Right atrium auricular region (tissue), 2 donors: ENCODE measurements around the gene TRAM1L1. TPM values are rescaled to one million over a fixed set of nuclear protein-coding genes. Genes with fewer than 3 reads are reported as not detected.

Experiments used
- DNase-seq: peaks from one replicate; pipeline ENCODE4 v3.0.0-alpha.2; 2019; ENCODE audit warnings: low spot score
- H3K27ac ChIP-seq, 2 donors: fragments of 200-600 bp; sonication (generic); 1 replicate in 1 of 2; 2 replicates in 1 of 2; pipeline ENCODE4 v1.5.1; 2016 to 2019
- H3K27me3 ChIP-seq, 2 donors: fragments of 200-600 bp; sonication (generic); one replicate each; pipeline versions ENCODE4 v1.5.1 to v1.6.0; 2017 to 2019
- H3K36me3 ChIP-seq: fragments of 200-600 bp; sonication (generic); one replicate; pipeline ENCODE4 v1.5.1; 2016
- H3K4me1 ChIP-seq, 2 donors: fragments of 200-600 bp; sonication (generic); one replicate each; pipeline versions ENCODE4 v1.5.1 to v1.6.0; 2017 to 2019
- H3K4me3 ChIP-seq, 2 donors: fragments of 200-600 bp; sonication (generic); 1 replicate in 1 of 2; 2 replicates in 1 of 2; pipeline ENCODE4 v1.5.1; 2017 to 2019; ENCODE audit warnings: mild to moderate bottlenecking in 1 of 2, moderate library complexity in 1 of 2
- H3K9me3 ChIP-seq, 2 donors: fragments of 200-600 bp; sonication (generic); one replicate each; pipeline ENCODE4 v1.5.1; 2019
- total RNA-seq, 2 donors: library from RNA; depleted of rRNA; stranded (reverse); fragments of >200 nt; gene quantifications; one replicate each; pipeline ENCODE4 v1.1.0, GENCODE V29; 2016
- TF ChIP-seq, protein P1 (sequence below), 2 donors: fragments of 200-600 bp; sonication (generic); IDR thresholded peaks; one replicate each; pipeline ENCODE4 v1.5.1; 2019; ENCODE audit warnings: antibody characterized with exemption in 2 of 2

Gene TRAM1L1
- total RNA-seq, 2 donors from 2014 or later, result 0.41 to 0.90 TPM

DNA sequence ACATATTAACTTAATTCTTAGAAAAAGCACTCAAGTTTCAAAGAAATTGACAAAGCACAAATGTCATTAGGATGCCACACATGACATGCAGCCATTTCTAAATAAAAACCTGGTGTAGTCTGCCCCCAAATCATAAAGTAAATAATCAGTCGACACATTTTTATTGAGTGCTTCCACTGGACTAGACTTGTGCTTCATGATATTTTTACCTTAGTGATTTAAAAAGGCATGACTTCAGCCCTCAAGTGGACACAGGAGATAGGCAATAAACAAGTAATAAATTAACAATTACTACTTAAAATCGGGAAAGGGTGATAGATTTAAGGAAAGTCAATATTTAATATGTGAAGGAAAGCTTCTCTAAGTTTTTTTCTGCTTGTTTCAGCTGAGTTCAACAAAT, 7.6 kb downstream of the TRAM1L1 start:
- H3K27me3 ChIP-seq, result no peaks in the 10 kb centered on the region
- no peaks in the 10 kb centered on the region for H3K4me1 ChIP-seq
- DNase-seq, result no peak
- no peak overlapping the region for H3K27ac ChIP-seq
- no peaks in the 10 kb centered on the region for H3K36me3 ChIP-seq
- no peak overlapping the region for H3K4me3 ChIP-seq
- no peaks in the 10 kb centered on the region for H3K9me3 ChIP-seq
- TF ChIP-seq, protein P1, sequence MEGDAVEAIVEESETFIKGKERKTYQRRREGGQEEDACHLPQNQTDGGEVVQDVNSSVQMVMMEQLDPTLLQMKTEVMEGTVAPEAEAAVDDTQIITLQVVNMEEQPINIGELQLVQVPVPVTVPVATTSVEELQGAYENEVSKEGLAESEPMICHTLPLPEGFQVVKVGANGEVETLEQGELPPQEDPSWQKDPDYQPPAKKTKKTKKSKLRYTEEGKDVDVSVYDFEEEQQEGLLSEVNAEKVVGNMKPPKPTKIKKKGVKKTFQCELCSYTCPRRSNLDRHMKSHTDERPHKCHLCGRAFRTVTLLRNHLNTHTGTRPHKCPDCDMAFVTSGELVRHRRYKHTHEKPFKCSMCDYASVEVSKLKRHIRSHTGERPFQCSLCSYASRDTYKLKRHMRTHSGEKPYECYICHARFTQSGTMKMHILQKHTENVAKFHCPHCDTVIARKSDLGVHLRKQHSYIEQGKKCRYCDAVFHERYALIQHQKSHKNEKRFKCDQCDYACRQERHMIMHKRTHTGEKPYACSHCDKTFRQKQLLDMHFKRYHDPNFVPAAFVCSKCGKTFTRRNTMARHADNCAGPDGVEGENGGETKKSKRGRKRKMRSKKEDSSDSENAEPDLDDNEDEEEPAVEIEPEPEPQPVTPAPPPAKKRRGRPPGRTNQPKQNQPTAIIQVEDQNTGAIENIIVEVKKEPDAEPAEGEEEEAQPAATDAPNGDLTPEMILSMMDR (IDR thresholded peaks at IDR 0.05), result no peak

DNA sequence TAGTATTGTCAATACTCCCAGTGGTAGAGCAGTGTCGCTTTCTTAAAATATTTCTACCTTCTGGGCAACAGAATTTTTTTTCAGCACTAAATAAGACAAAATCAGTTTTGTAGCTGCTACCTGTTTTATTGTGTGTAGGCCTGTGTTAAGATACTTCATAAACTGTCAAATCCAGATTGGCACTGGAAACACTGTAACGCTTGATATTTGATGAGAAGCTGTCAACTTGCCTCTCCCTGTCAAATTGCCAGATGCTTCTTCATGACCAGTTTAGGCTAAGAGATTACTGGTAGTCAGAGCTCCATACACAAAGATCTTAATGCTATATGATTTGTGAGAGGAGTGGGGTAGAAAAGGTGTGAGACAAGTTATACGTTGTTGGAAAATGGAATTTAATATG, 17.3 kb downstream of the TRAM1L1 start:
- H3K9me3 ChIP-seq, result no peaks in the 10 kb centered on the region
- no peaks in the 10 kb centered on the region for H3K4me1 ChIP-seq
- H3K27ac ChIP-seq, result no peak overlapping the region
- H3K27me3 ChIP-seq, result no peaks in the 10 kb centered on the region
- no peaks in the 10 kb centered on the region for H3K36me3 ChIP-seq
- DNase-seq, result no peak
- H3K4me3 ChIP-seq, result no peak overlapping the region
- TF ChIP-seq, protein P1 (IDR thresholded peaks at IDR 0.05), result no peak

DNA sequence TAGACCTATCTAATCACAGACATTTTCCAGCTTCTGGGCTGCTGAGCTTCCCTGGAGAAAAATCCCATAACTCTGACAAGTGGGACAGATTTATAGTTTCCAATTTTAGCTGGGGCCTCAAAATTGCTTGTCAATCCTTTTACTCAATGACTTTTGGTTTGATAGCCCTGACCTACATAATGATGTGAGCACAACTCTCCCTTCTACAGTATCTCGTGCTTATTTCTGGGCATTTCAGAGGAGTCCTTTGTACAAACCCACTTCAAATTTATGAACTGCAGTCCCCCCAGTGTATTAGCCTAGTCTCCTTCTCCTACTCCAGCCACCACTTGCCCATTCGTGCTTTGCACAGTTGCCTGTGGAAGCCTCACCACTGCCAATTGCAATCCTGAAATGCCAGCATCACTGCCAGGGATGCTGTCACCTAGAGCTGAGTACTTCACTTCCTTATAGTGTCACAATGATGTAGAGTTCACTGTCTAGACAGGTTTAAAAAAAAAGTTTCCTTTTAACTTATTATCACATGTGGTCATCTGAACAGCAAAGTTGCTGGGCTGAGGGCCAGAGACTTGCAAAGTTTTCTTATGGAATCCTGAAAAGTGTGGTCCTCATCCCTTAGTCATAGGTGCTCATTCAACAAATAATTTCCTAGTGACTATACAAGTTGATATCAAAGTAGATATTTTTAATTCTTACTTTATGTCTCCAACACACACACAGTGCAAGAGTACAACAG, 21.2 kb downstream of the TRAM1L1 start:
- no peaks in the 10 kb centered on the region for H3K9me3 ChIP-seq
- TF ChIP-seq, protein P1 (IDR thresholded peaks at IDR 0.05), result no peak
- no peaks in the 10 kb centered on the region for H3K4me1 ChIP-seq
- H3K27ac ChIP-seq, result no peak overlapping the region
- H3K36me3 ChIP-seq, result no peaks in the 10 kb centered on the region
- no peak overlapping the region for H3K4me3 ChIP-seq
- no peak for DNase-seq
- H3K27me3 ChIP-seq, result no peaks in the 10 kb centered on the region

DNA sequence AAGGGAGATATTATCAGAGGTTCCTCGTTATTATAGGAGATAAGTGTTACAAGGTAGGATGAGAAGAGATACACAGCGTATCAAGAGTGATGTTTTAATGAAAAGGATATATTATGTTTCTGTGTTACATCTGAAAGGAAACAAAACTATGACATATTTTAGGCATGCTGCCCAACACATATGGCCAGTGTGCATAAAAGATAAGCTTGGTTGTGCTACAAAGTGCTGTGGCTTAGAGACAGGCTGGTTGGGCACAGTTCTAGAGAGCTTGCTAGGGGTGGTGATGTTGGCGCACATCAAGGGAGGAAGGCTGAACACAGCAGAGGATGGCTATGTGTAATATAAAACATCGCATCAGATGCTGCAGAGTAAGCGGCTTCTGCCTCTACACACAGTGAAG, 42.4 kb downstream of the TRAM1L1 start:
- Histone ChIP-seq H3K4me1 (no peaks in the 10 kb centered on the region), H3K4me3 (no peak overlapping the region), H3K9me3 (peaks cover 0 to 16% of the 10 kb centered on the region in 2 donors), H3K36me3 (no peaks in the 10 kb centered on the region), H3K27me3 (no peaks in the 10 kb centered on the region), H3K27ac (no peak overlapping the region)
- DNase-seq, result no peak
- TF ChIP-seq, protein P1 (IDR thresholded peaks at IDR 0.05), result no peak
